ENCODE results near the gene PPIL6.

DNA sequence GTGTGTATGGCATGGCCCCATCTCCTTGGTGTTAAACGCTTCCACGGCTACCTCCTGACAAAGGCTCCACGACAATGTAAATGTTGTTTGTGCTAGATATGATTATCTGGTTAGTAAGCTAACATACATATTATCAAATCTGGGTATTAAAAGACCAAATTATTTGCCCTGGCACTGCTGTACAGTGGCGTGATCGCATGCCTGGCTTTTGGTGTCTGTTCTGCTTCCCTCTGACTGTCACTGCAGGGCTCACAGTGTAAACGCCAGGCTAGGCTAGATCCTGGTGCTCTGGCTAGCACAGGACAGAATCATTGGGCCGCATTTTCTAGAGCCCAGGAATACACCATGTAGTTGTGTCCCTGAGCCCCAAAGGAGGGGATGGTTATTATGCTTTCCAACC is 96.9 kb downstream of the PPIL6 start:
- TF ChIP-seq, protein P1, sequence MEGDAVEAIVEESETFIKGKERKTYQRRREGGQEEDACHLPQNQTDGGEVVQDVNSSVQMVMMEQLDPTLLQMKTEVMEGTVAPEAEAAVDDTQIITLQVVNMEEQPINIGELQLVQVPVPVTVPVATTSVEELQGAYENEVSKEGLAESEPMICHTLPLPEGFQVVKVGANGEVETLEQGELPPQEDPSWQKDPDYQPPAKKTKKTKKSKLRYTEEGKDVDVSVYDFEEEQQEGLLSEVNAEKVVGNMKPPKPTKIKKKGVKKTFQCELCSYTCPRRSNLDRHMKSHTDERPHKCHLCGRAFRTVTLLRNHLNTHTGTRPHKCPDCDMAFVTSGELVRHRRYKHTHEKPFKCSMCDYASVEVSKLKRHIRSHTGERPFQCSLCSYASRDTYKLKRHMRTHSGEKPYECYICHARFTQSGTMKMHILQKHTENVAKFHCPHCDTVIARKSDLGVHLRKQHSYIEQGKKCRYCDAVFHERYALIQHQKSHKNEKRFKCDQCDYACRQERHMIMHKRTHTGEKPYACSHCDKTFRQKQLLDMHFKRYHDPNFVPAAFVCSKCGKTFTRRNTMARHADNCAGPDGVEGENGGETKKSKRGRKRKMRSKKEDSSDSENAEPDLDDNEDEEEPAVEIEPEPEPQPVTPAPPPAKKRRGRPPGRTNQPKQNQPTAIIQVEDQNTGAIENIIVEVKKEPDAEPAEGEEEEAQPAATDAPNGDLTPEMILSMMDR (IDR thresholded peaks at IDR 0.05; ENCODE audit: low read depth, low read length, poor library complexity, severe bottlenecking) = no peak
- TF ChIP-seq EZH2phosphoT487 (IDR thresholded peaks at IDR 0.05; ENCODE audit: borderline replicate concordance, low read length) = no peak

Measured in DOHH2 (cell line).